Measurements from ENCODE around the gene MTG1.
"Not testable (repeated sequence)": the region's sequence is repeated elsewhere in the genome, so short reads cannot be mapped to it uniquely, and the experiment has no call there.

- TF ChIP-seq POLR2A, CTCF (IDR thresholded peaks at IDR 0.05): not testable (repeated sequence)
These were observed 38.1 kb downstream of the MTG1 start for GRCh38 chr10:133431888-133432613.
